ENCODE measurements around the gene MIF4GD. TPM values are rescaled to one million over a fixed set of nuclear protein-coding genes. Genes with fewer than 3 reads are reported as not detected.
A peak's percentile ranks its signal among the peaks of the same experiment; 100 is the strongest.

The MIF4GD gene
- total and polyA plus RNA-seq, 2 donors (not counting 1 experiment from before 2014, with no cell fraction given) = 6.3 to 10.3 TPM

DNA sequence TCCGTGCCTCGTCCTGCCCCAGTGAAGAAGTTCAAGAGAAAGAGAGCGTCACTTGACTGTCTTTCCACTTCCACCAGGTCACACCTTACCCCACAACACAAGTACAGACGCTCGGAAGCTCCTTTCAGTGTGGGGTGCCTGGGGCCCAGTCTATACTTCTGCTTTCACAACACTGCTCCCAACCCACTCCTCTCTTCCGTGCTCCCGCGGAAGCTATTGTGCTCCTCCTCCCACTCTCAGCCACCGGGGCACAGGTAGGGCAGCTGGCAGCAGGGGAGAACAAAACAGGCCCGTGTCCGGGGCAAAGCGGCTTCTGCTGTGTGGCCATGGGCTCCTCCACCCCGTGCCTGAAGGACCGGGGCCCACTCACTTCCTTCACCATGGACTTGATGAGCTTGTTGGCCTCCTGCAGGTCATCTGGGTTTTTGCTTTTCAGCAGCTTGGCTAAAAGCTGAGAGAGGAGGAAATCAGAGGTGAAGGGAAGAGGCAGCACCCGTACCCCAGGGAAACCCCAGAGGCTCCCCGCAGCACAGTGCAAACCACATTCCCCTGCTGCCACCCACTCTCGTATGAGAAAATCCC, 28.5 kb downstream of the MIF4GD start:
- no peaks in the 10 kb centered on the region for H4K20me1 ChIP-seq (ENCODE audit: control insufficient read depth, extremely low read depth, insufficient read depth, low read length)
- H3K27ac ChIP-seq (ENCODE audit: insufficient read depth, low read length) = no peak overlapping the region
- H3K27me3 ChIP-seq (ENCODE audit: control insufficient read depth, insufficient read depth, low read length) = no peaks in the 10 kb centered on the region
- TF ChIP-seq, protein P1, sequence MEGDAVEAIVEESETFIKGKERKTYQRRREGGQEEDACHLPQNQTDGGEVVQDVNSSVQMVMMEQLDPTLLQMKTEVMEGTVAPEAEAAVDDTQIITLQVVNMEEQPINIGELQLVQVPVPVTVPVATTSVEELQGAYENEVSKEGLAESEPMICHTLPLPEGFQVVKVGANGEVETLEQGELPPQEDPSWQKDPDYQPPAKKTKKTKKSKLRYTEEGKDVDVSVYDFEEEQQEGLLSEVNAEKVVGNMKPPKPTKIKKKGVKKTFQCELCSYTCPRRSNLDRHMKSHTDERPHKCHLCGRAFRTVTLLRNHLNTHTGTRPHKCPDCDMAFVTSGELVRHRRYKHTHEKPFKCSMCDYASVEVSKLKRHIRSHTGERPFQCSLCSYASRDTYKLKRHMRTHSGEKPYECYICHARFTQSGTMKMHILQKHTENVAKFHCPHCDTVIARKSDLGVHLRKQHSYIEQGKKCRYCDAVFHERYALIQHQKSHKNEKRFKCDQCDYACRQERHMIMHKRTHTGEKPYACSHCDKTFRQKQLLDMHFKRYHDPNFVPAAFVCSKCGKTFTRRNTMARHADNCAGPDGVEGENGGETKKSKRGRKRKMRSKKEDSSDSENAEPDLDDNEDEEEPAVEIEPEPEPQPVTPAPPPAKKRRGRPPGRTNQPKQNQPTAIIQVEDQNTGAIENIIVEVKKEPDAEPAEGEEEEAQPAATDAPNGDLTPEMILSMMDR (conservative IDR thresholded peaks at IDR 0.05 in 1 of 2, IDR thresholded peaks at IDR 0.05 in 1 of 2; ENCODE audit: low read depth in 1 of 2, low read length in 2 of 2) = no peak
- no peak for TF ChIP-seq EZH2 (IDR thresholded peaks at IDR 0.05; ENCODE audit: low read length, missing control alignments)
- no peak overlapping the region for H2AFZ ChIP-seq (ENCODE audit: low read length)
- H3K36me3 ChIP-seq (ENCODE audit: control insufficient read depth, insufficient read depth, low read length) = peaks cover 45% of the 10 kb centered on the region
- no peak for DNase-seq (ENCODE audit: low read depth in 2 of 2)
- no peak overlapping the region for H3K4me3 ChIP-seq (replicated peaks in 1 of 4; ENCODE audit: control extremely low read depth in 1 of 4, insufficient read depth in 1 of 4, low read depth in 3 of 4, low read length in 4 of 4)
- H3K79me2 ChIP-seq (ENCODE audit: control insufficient read depth, insufficient read depth, low read length) = no peaks in the 10 kb centered on the region
- H3K4me1 ChIP-seq (ENCODE audit: control insufficient read depth, extremely low read depth, insufficient read depth, low read length) = peaks cover 3% of the 10 kb centered on the region
- H3K9ac ChIP-seq (ENCODE audit: insufficient read depth, low read length) = no peak overlapping the region
- H3K9me3 ChIP-seq (ENCODE audit: control insufficient read depth, insufficient read depth, low read depth, low read length) = no peaks in the 10 kb centered on the region
- H3K4me2 ChIP-seq (ENCODE audit: extremely low read depth, insufficient read depth, low read length) = no peak overlapping the region

DNA sequence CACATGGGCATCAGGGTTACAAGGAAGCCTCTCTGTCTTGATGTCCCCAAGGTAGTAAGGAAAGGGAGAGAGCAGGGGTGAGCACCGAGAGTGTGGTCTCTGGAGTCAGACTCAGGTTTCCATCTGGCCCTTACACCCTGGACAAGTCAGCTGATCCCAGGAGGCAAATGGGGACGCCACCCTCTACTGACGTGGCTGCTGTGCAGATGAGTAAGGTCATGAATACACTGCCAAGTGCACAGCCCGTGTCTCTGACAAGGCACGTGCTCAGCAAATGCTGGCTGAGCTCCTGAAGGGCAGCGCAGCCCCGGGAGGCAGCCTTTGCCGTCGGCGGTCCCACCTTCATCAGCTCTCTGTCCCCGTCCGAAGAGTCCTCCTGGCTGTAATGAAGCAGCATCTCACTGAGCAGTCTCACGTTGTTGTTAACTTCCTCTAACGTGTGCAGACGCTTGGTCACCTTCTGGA, 29.0 kb downstream of the MIF4GD start:
- Histone ChIP-seq H3K4me1 (ENCODE audit: control insufficient read depth, extremely low read depth, insufficient read depth, low read length) (peaks cover 3% of the 10 kb centered on the region), H3K79me2 (ENCODE audit: control insufficient read depth, insufficient read depth, low read length) (no peaks in the 10 kb centered on the region), H3K4me3 (replicated peaks in 1 of 4; ENCODE audit: control extremely low read depth in 1 of 4, insufficient read depth in 1 of 4, low read depth in 3 of 4, low read length in 4 of 4) (no peak overlapping the region), H3K36me3 (ENCODE audit: control insufficient read depth, insufficient read depth, low read length) (peaks cover 48% of the 10 kb centered on the region), H3K27me3 (ENCODE audit: control insufficient read depth, insufficient read depth, low read length) (no peaks in the 10 kb centered on the region), H3K9ac (ENCODE audit: insufficient read depth, low read length) (no peak overlapping the region), H3K27ac (ENCODE audit: insufficient read depth, low read length) (peak overlapping the region; percentile 39), H3K4me2 (ENCODE audit: extremely low read depth, insufficient read depth, low read length) (no peak overlapping the region), H4K20me1 (ENCODE audit: control insufficient read depth, extremely low read depth, insufficient read depth, low read length) (no peaks in the 10 kb centered on the region), H3K9me3 (ENCODE audit: control insufficient read depth, insufficient read depth, low read depth, low read length) (no peaks in the 10 kb centered on the region), H2AFZ (ENCODE audit: low read length) (no peak overlapping the region)
- DNase-seq (ENCODE audit: low read depth in 2 of 2) = peak; percentile 34 to 59
- TF ChIP-seq, protein P1 (conservative IDR thresholded peaks at IDR 0.05 in 1 of 2, IDR thresholded peaks at IDR 0.05 in 1 of 2; ENCODE audit: low read depth in 1 of 2, low read length in 2 of 2) = no peak
- TF ChIP-seq EZH2 (IDR thresholded peaks at IDR 0.05; ENCODE audit: low read length, missing control alignments) = no peak

DNA sequence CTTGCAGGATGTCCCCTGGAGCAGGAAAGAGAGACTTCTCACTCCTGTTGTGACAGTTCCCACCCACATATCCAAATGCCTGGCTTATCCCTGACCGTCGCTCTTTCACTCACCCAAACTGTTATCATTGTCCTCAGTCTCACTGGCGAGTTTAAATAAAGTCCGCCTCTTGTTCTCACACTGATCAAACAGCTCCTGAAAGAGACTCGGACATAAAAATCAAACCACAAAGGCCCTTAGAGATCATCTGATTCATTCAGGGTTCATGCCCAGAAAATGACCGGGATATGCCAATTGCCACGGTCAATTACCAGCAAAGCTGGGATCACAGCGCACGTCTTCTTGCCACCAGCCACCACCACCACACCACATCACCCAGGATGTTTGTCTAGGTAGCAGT, 29.5 kb downstream of the MIF4GD start:
- H3K27ac ChIP-seq (ENCODE audit: insufficient read depth, low read length) = peak overlapping the region; percentile 39
- H3K36me3 ChIP-seq (ENCODE audit: control insufficient read depth, insufficient read depth, low read length) = peaks cover 51% of the 10 kb centered on the region

More for the DNA sequence above, 29.5 kb downstream of the MIF4GD start:
- no peak overlapping the region for H3K4me2 ChIP-seq (ENCODE audit: extremely low read depth, insufficient read depth, low read length)
- TF ChIP-seq EZH2 (IDR thresholded peaks at IDR 0.05; ENCODE audit: low read length, missing control alignments) = no peak
- TF ChIP-seq, protein P1 (conservative IDR thresholded peaks at IDR 0.05 in 1 of 2, IDR thresholded peaks at IDR 0.05 in 1 of 2; ENCODE audit: low read depth in 1 of 2, low read length in 2 of 2) = no peak
- no peaks in the 10 kb centered on the region for H4K20me1 ChIP-seq (ENCODE audit: control insufficient read depth, extremely low read depth, insufficient read depth, low read length)
- H3K4me3 ChIP-seq (replicated peaks in 1 of 4; ENCODE audit: control extremely low read depth in 1 of 4, insufficient read depth in 1 of 4, low read depth in 3 of 4, low read length in 4 of 4) = no peak overlapping the region
- DNase-seq (ENCODE audit: low read depth in 2 of 2) = no peak
- H3K27me3 ChIP-seq (ENCODE audit: control insufficient read depth, insufficient read depth, low read length) = no peaks in the 10 kb centered on the region
- no peaks in the 10 kb centered on the region for H3K79me2 ChIP-seq (ENCODE audit: control insufficient read depth, insufficient read depth, low read length)
- no peak overlapping the region for H2AFZ ChIP-seq (ENCODE audit: low read length)
- H3K9me3 ChIP-seq (ENCODE audit: control insufficient read depth, insufficient read depth, low read depth, low read length) = no peaks in the 10 kb centered on the region
- no peak overlapping the region for H3K9ac ChIP-seq (ENCODE audit: insufficient read depth, low read length)
- H3K4me1 ChIP-seq (ENCODE audit: control insufficient read depth, extremely low read depth, insufficient read depth, low read length) = peaks cover 3% of the 10 kb centered on the region

All from fibroblast of lung (primary cell).